G401.6 (cell line): ENCODE results near the gene BABAM2.
A peak's percentile ranks its signal among the peaks of the same experiment; 100 is the strongest.

Source experiments
- FAIRE-seq: peaks from 2 replicates; lab custom pipeline; 2012; peaks lifted over from hg19 to GRCh38; lab: Jason Lieb, UNC

BABAM2 gene

GRCh38 chr2:28286678-28287077 lies 396.1 kb downstream of the BABAM2 start:
- FAIRE-seq, result no peak

GRCh38 chr2:28287256-28287915 lies 396.9 kb downstream of the BABAM2 start:
- FAIRE-seq, result no peak

GRCh38 chr2:28288620-28289019 lies 398.1 kb downstream of the BABAM2 start:
- FAIRE-seq, result no peak

GRCh38 chr2:28291811-28292440 lies 401.4 kb downstream of the BABAM2 start:
- FAIRE-seq, result no peak

GRCh38 chr2:28292491-28292890 lies 402.0 kb downstream of the BABAM2 start:
- no peak for FAIRE-seq

- FAIRE-seq, result no peak
Observed at GRCh38 chr2:28293416-28293815, 402.9 kb downstream of the BABAM2 start.

- peak; percentile 62 for FAIRE-seq
Observed at GRCh38 chr2:28294451-28294850, 403.9 kb downstream of the BABAM2 start.

GRCh38 chr2:28296243-28296642 lies 405.7 kb downstream of the BABAM2 start:
- no peak for FAIRE-seq

GRCh38 chr2:28296904-28297303 lies 406.4 kb downstream of the BABAM2 start:
- no peak for FAIRE-seq

GRCh38 chr2:28297531-28297930 lies 407.0 kb downstream of the BABAM2 start:
- FAIRE-seq, result no peak

GRCh38 chr2:28298406-28298805 lies 407.9 kb downstream of the BABAM2 start:
- FAIRE-seq, result no peak

- no peak for FAIRE-seq
Observed at GRCh38 chr2:28300485-28301341, 410.2 kb downstream of the BABAM2 start.

- FAIRE-seq, result peak; percentile 65
Observed at GRCh38 chr2:28305202-28305601, 414.7 kb downstream of the BABAM2 start.

- FAIRE-seq, result no peak
Observed at GRCh38 chr2:28310107-28310506, 419.6 kb downstream of the BABAM2 start.

GRCh38 chr2:28311660-28312249 lies 421.2 kb downstream of the BABAM2 start:
- no peak for FAIRE-seq

- FAIRE-seq, result no peak
Observed at GRCh38 chr2:28312307-28313219, 422.0 kb downstream of the BABAM2 start.

GRCh38 chr2:28313220-28313784 lies 422.8 kb downstream of the BABAM2 start:
- no peak for FAIRE-seq

- FAIRE-seq, result no peak
Observed at GRCh38 chr2:28314968-28315367, 424.4 kb downstream of the BABAM2 start.

GRCh38 chr2:28316546-28317335 lies 426.2 kb downstream of the BABAM2 start:
- FAIRE-seq, result no peak

- FAIRE-seq, result no peak
Observed at GRCh38 chr2:28317390-28317789, 426.9 kb downstream of the BABAM2 start.

GRCh38 chr2:28318023-28318422 lies 427.5 kb downstream of the BABAM2 start:
- FAIRE-seq, result no peak
